ENCODE data around the gene PRM1. TPM values are rescaled to one million over a fixed set of nuclear protein-coding genes. Genes with fewer than 3 reads are reported as not detected.

Gene PRM1
- polyA plus RNA-seq, 6 donors from 2014 or later: not detected

DNA sequence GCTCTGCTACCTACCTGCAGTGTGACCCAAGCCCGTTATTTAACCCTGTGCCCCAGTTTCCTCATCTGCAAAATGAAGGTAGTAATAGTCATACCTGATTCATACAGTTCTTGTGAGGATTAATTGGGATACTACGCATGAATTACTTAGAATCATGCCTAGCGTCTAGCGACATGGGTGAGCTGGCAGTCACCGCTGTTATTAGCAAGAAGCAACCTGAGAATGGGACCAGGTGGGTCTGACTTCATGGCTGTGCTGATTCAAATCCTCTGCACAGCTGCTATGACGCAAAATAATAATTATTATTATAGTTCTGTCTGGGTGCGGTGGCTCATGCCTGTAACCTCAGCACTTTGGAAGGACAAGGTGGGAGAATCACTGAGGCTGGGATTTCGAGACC lies 33.0 kb downstream of the PRM1 start:
- Mint-ChIP-seq H3K27me3 (no peaks in the 10 kb centered on the region), H3K9me3 (no peaks in the 10 kb centered on the region), H3K27ac (no peak overlapping the region), H3K4me1 (peaks cover 14 to 20% (median 15%) of the 10 kb centered on the region in 3 donors), H3K4me3 (no peak overlapping the region), H3K36me3 (peaks cover 0 to 13% of the 10 kb centered on the region in 2 donors)
- DNase-seq (no peak), ATAC-seq (ENCODE audit: low read depth in 2 of 2) (peak in 1 of 2 donors; percentile 29)

DNA sequence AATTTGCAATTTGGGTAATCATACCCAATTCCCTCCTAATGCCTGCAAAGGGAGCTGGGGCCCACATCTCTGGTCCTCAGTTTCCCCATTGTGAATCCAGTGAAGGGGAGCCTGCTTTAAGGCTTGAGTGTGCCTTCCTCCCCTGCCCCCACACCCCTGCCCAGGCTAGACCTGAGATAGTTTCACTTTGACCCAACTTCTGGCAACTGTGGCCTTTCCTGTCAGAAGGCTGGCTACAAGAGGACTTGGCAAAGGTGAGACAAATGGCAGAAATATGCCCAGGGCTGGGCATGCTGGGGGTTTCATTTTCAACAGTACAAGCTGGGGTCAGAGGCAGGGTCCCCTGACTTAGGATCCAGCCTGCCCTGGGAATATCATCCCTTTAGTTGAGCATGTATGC lies 35.1 kb downstream of the PRM1 start:
- Mint-ChIP-seq H3K4me1 (peaks cover 0 to 5% (median 4%) of the 10 kb centered on the region in 3 donors), H3K9me3 (no peaks in the 10 kb centered on the region), H3K27me3 (no peaks in the 10 kb centered on the region), H3K27ac (no peak overlapping the region), H3K36me3 (peaks cover 0 to 7% of the 10 kb centered on the region in 2 donors), H3K4me3 (no peak overlapping the region)
- DNase-seq: no peak
- no peak for ATAC-seq (ENCODE audit: low read depth in 2 of 2)

DNA sequence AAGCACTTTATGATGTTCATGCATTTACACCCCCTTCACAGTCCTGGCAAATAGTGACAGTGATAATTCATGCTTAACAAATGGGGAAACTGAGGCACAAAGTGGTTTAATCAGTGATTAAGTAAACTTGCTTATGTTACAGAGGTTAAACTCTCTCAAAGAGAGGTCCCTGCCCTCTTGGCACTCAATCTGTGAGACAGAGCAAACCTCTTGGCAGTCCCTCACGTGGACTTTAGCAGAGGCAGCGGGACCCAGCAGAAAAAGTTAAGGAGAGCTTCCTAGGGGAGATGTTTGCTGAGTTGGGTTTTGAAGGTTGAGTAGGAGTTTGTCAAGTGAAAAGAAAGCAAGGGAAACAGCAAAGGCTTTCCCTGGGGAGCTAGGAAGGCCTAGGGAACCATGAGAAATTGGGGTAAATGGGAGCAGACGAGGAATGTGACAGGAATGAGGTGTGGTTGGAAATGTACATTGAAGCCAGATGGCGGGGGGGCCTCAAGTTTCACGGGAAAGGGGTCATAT lies 35.9 kb downstream of the PRM1 start:
- Mint-ChIP-seq H3K27me3 (no peaks in the 10 kb centered on the region), H3K4me3 (no peak overlapping the region), H3K4me1 (peaks cover 5 to 6% (median 6%) of the 10 kb centered on the region in 3 donors), H3K9me3 (no peaks in the 10 kb centered on the region), H3K27ac (no peak overlapping the region), H3K36me3 (peaks cover 0 to 2% of the 10 kb centered on the region in 2 donors)
- DNase-seq (no peak), ATAC-seq (ENCODE audit: low read depth in 2 of 2) (no peak)

DNA sequence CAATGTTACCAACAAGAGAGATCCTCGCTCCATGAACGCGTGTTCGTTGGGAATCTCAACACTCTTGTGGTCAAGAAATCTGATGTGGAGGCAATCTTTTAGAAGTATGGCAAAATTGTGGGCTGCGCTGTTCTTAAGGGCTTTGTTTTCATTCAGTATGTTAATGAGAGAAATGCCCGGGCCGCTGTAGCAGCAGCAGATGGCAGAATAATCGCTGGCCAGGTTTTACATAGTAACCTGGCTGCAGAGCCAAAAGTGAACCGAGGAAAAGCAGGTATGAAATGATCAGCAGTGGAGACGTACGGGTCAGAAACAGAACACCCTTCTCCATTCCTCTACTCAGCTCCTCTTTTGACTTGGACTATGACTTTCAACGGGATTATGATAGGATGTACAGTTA lies 38.5 kb downstream of the PRM1 start:
- no peak for ATAC-seq (ENCODE audit: low read depth in 2 of 2)
- peaks cover 5 to 11% (median 6%) of the 10 kb centered on the region in 3 donors for H3K4me1 Mint-ChIP-seq
- DNase-seq: no peak
- H3K27ac Mint-ChIP-seq: no peak overlapping the region
- H3K4me3 Mint-ChIP-seq: no peak overlapping the region
- H3K27me3 Mint-ChIP-seq: no peaks in the 10 kb centered on the region
- no peaks in the 10 kb centered on the region for H3K9me3 Mint-ChIP-seq
- no peaks in the 10 kb centered on the region for H3K36me3 Mint-ChIP-seq

DNA sequence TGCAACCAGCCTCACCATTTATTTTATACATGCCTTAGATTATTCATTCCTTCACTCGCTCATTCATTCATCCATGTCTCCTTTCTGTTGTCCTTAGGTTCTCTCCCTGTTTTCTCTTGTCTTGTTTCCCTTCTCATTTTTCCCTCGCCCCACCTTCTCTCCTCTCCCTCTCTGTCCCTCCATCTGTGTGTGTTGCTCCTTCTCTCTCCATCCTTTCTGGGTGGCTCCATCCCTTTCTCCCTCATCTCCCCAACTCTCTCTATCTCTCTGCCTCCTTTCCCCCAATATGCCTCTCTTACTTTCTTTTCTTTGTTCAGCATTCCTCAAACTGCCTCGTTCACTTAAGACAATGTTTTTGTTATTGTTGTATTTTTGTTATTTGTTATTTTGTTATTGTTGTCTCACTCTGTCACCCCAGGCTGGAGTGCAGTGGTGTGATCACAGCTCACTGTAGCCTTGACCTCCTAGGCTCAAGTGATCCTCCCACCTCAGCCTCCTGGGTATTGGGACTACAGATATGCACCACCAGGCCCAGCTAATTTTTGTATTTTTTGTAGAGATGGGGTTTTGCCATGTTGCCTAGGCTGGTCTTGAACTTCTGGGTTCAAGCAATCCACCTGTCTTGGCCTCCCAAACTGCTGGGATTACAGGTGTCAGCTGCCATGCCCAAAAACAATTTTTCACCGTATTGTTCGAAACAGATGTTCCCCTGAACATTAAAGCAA lies 39.5 kb downstream of the PRM1 start:
- H3K4me3 Mint-ChIP-seq: no peak overlapping the region
- H3K36me3 Mint-ChIP-seq: no peaks in the 10 kb centered on the region
- H3K9me3 Mint-ChIP-seq: no peaks in the 10 kb centered on the region
- no peaks in the 10 kb centered on the region for H3K27me3 Mint-ChIP-seq
- ATAC-seq (ENCODE audit: low read depth in 2 of 2) (no peak), DNase-seq (no peak)
- H3K4me1 Mint-ChIP-seq: peaks cover 5 to 11% (median 6%) of the 10 kb centered on the region in 3 donors
- no peak overlapping the region for H3K27ac Mint-ChIP-seq

DNA sequence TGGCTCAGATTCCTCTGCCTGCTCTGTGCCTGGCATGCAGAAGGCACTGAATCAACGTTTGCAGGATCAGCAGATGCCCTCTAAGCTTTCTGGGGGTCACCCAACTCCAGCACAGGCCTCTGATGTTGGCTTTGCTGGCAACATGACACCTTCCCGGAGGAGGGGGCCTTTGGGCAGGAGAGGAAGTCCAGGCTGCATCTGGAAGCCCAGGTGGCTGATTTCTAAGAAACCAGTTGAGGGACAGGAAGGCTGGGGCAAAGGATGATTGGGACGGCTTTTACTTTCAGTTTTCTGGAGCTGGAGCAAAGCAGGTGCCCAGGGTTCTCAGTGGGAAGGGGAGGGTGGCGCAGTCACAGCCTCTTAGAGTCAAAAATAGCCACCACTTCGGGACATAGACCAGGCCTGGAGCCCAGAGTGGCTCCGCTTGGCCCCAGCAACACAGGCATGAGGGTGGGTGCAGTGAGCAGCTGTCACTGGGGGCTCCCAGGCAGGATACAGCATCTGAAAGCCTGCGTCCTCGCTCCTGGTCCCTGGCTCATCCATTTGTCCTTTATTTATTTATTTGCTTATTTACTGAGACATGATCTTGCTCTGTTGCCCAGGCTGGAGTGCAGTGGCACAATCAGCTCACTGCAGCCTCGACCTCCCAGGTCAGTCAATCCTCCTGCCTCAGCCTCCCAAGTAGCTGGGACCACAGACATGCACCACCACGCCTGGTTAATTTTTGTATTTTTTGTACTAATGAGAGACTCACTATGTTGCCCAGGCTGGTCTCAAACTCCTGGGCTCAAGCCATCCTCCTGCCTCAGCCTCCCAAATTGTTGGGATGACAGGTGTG lies 40.3 kb downstream of the PRM1 start:
- no peaks in the 10 kb centered on the region for H3K9me3 Mint-ChIP-seq
- DNase-seq (no peak), ATAC-seq (ENCODE audit: low read depth in 2 of 2) (no peak)
- no peaks in the 10 kb centered on the region for H3K27me3 Mint-ChIP-seq
- peaks cover 5 to 11% (median 6%) of the 10 kb centered on the region in 3 donors for H3K4me1 Mint-ChIP-seq
- no peaks in the 10 kb centered on the region for H3K36me3 Mint-ChIP-seq
- no peak overlapping the region for H3K4me3 Mint-ChIP-seq
- no peak overlapping the region for H3K27ac Mint-ChIP-seq

DNA sequence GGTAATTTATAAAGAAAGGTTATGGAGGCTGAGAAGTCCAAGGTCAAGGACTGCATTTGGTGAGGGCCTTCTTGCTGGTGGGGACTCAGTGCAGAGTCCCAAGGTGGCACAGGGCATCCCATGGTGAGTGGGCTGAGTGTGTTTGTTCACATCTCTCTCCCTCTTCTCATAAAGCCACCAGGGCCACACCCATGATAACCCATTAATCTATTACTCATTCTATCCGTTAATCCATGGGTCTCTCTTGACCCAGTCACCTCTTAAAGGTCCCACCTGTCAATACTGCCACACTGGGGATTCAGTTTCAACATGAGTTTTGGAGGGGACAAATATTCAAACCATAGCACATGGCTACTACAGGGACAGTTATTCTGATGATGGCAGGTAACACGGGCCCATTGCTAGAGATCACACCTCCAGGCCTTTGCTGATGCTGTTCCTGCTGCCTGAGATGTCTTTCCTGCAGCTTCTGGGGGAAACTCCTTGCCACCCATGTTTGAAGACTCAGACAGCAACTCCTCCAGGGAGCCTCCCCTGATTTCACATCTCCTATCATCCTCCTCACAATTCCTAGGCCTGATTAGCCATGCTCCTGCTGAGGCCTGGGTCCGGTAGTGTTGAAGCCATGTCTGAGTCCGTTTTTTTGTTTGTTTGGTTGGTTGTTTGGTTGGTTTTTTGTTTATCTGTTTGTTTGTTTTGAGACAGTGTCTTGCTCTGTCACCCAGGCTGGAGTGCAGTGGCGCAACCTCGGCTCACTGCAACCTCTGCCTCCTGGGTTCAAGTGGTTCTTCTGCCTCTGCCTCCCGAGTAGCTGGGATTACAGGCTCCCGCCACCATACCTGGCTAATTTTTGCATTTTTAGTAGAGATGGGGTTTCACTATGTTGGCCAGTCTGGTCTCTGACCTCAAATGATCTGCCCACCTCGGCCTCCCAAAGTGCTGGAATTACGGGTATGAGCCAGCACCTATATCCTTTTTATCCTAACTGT lies 41.2 kb downstream of the PRM1 start:
- no peaks in the 10 kb centered on the region for H3K27me3 Mint-ChIP-seq
- no peaks in the 10 kb centered on the region for H3K36me3 Mint-ChIP-seq
- no peak overlapping the region for H3K4me3 Mint-ChIP-seq
- peaks cover 6 to 11% (median 9%) of the 10 kb centered on the region in 3 donors for H3K4me1 Mint-ChIP-seq
- ATAC-seq (ENCODE audit: low read depth in 2 of 2) (no peak), DNase-seq (no peak)
- H3K9me3 Mint-ChIP-seq: no peaks in the 10 kb centered on the region
- H3K27ac Mint-ChIP-seq: peak overlapping the region in 1 of 6 donors; percentile 7

DNA sequence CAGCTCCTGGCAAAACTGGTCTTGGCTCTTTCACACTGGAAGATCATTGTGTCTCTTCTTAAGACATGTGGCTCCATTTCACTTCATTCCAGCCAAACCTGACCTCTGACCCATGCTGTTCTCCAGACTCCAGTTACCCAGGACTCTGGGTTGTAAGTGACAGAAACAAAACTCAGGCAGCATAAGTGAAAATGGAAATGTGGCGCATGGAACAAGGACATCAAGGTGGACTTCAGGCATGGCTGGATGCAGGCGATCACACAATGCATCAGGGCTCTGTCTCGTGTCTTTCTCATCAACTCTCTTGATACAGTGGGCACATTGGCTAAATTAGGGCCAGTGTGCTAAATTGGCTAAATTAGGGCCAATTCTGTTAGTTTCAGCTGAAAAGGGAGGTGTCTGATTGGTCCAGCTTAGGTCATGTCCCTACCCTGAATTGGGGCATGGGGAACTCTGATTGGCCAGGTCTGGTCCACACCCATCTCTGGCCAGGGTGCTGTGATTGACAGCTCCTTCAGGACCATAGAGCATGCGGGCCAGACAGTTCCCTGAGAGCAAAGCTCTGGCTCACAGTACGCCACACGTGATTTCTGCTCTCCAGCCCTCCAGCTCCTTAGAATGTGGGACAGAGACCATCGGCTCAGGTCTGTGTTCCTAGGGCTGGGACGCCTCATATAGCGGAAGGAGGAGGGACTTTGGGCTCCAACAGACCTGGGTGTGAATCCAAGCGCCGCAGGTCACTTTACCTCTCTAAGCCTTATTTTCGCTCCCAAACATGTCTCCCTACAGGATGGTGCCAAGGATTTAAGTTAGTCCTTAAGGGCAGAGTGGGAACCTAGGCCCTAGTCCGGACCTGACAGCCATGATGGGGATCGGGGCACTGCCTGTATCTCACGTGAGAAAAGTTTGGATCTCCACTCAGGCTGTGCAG lies 42.6 kb downstream of the PRM1 start:
- DNase-seq: no peak
- Mint-ChIP-seq H3K4me1 (peaks cover 11 to 19% (median 11%) of the 10 kb centered on the region in 3 donors), H3K27me3 (no peaks in the 10 kb centered on the region), H3K4me3 (peak overlapping the region in 1 of 8 donors; percentile 14), H3K36me3 (no peaks in the 10 kb centered on the region), H3K27ac (no peak overlapping the region), H3K9me3 (no peaks in the 10 kb centered on the region)
- no peak for ATAC-seq (ENCODE audit: low read depth in 2 of 2)

DNA sequence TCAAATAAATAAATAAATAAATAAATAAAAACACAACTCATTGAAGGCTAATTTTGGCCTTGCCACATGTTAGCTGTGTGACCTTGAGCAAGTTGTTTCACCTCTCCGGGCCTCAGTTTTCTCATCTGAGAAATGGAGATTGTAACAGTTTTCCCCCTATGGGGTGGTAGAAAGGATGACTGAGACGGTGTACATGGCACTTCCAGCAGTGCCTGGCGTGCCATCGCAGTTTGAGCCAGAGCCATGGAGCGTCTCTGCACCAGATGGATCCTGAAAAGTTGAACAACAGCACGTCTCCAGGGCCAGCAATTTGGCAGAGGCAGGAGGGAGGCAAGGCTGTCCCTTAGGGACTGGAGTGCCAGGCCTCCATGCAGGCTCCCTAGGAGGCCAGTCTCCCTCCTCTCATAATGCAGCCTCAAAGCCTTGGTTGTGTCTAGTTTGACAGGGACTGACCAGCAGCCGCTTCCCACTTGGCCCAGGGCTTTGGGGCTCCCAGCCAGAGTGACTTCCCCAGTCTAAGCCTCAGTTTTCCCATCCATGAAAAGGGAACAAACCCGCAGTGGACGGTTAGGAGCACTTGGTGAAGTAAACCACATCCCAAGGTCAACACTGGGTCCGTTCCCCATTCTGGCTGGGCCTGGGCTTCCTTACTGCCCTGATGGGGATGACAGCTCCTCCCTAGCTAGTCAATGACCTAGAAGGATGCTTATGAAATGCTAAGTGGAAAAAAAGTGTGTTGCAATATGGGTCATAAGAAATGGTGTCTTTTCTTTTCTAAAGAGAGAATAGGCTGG lies 44.5 kb downstream of the PRM1 start:
- DNase-seq (no peak), ATAC-seq (ENCODE audit: low read depth in 2 of 2) (no peak)
- H3K4me1 Mint-ChIP-seq: peaks cover 21 to 34% (median 29%) of the 10 kb centered on the region in 3 donors
- no peaks in the 10 kb centered on the region for H3K9me3 Mint-ChIP-seq
- no peak overlapping the region for H3K27ac Mint-ChIP-seq
- no peak overlapping the region for H3K4me3 Mint-ChIP-seq
- H3K27me3 Mint-ChIP-seq: no peaks in the 10 kb centered on the region
- H3K36me3 Mint-ChIP-seq: no peaks in the 10 kb centered on the region

DNA sequence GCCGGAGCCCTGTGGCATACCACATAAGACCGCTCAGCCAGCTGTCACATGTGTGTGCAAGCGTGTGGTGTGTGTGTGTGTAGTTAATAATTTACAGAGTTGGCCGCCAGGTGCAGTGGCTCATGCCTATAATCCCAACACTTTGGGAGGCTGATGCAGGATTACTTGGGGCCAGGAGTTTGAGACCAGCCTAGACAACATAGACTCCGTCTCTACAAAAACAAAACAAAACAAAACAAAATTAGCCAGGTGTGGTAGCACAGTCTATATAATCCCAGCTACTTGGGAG lies 45.5 kb downstream of the PRM1 start:
- H3K27me3 Mint-ChIP-seq: no peaks in the 10 kb centered on the region
- H3K27ac Mint-ChIP-seq: no peak overlapping the region
- H3K4me1 Mint-ChIP-seq: peaks cover 20 to 34% (median 27%) of the 10 kb centered on the region in 3 donors
- H3K36me3 Mint-ChIP-seq: no peaks in the 10 kb centered on the region
- H3K4me3 Mint-ChIP-seq: no peak overlapping the region
- DNase-seq (no peak), ATAC-seq (ENCODE audit: low read depth in 2 of 2) (no peak)
- no peaks in the 10 kb centered on the region for H3K9me3 Mint-ChIP-seq

DNA sequence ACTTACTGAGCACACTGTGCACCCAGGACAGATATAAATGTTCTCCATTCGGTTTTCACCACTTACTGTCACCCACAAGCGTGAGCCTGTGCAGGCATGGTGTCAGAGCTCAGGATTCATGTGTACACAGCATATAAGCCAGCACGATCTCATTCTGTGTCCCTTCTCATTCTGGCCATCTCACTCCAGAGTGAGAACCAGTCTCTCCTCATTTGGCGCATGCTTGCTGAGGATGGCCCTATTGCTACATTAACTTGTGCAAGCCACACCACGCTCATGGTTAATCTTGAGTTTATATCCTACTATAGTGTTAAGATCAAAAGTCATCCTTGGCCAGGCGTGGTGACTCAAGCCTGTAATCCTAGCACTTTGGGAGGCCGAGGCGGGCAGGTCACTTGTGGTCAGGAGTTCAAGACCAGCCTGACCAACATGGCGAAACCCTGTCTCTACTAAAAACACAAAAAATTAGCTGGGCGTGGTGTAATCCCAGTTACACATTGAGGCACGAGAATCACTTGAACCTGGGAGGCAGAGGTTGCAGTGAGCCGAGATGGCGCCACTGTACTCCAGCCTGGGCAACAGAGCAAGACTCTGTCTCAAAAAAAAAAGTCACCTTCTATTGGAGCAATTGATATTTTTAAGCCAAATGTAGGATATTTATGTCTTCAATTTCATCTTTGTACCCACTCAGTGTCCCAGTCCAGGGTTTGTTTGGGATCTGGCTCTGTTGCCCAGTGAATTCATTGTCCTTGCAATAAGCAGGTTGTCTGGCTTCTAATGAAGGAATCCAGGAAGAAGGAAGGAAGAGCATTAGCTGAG lies 46.0 kb downstream of the PRM1 start:
- Mint-ChIP-seq H3K27me3 (no peaks in the 10 kb centered on the region), H3K27ac (peak overlapping the region in 1 of 6 donors; percentile 17), H3K36me3 (no peaks in the 10 kb centered on the region), H3K4me3 (peak overlapping the region in 1 of 8 donors; percentile 45), H3K9me3 (no peaks in the 10 kb centered on the region), H3K4me1 (peaks cover 16 to 29% (median 23%) of the 10 kb centered on the region in 3 donors)
- ATAC-seq (ENCODE audit: low read depth in 2 of 2) (no peak), DNase-seq (no peak)

Measured in naive B cell (primary cell).